ENCODE results near the gene MAPK8.

- TF ChIP-seq POLR2A (IDR thresholded peaks at IDR 0.05) (no peak), CTCF (IDR thresholded peaks at IDR 0.05) (no peak)
Observed at GRCh38 chr10:48469516-48470020, 163.1 kb downstream of the MAPK8 start.
